K562 (cell line): ENCODE data around the gene CLSTN1. TPM values are rescaled to one million over a fixed set of nuclear protein-coding genes. Genes with fewer than 3 reads are reported as not detected.
A peak's percentile ranks its signal among the peaks of the same experiment; 100 is the strongest.

Experiments
- ATAC-seq: fragments of 200-7000 bp; cut with Tn5 transposase; 3 replicates; pipeline ENCODE4 v1.9.1; 2020; ENCODE audit warnings: moderate library complexity
- BruUV-seq: library from RNA; stranded (reverse); fragments of 400-500 nt; replicated peaks from 2 replicates; lab custom pipeline; 2021; lab: Mats Ljungman, UMichigan
- CTCF ChIA-PET: fragments of 300-600 bp; formaldehyde crosslinking; extraction: SDS; loops from one replicate; lab custom pipeline; 2021; ENCODE audit warnings: low intra/inter-chr PET ratio; lab: Yijun Ruan, JAX
- POLR2A ChIA-PET: fragments of 300-600, 350-650 bp; sonication (Branson Sonifier 250); formaldehyde crosslinking; extraction: SDS; loops from one replicate; lab custom pipeline; 2021; ENCODE audit warnings: antibody characterized with exemption, inconsistent platforms; lab: Yijun Ruan, JAX
- DNase-seq, 4 experiments: peaks; one replicate each; pipeline versions ENCODE4 v3.0.0 to v3.0.0-alpha.2; 2011 to 2018; ENCODE audit warnings: low spot score in 3 of 4, mixed read lengths in 3 of 4; ENCODE audit errors: extremely low read depth in 1 of 4
- FAIRE-seq: peaks from 2 replicates; lab custom pipeline; 2011; peaks lifted over from hg19 to GRCh38; lab: Jason Lieb, UNC
- H2AFZ ChIP-seq: 2 replicates; pipeline ENCODE4 v1.6.0; 2011; ENCODE audit warnings: low read depth, low read length, control low read depth, inconsistent platforms
- H3K27ac ChIP-seq: fragments of 200-600 bp; 3 replicates; pipeline ENCODE4 v1.8.0; 2011; ENCODE audit warnings: low read depth, mild to moderate bottlenecking, control low read depth, inconsistent platforms, low read length, moderate library complexity, mixed read lengths; ENCODE audit errors: extremely low read depth
- H3K27me3 ChIP-seq, 2 experiments: fragments of 300-600 bp in 1 of 2; 2 replicates in 1 of 2; 3 replicates in 1 of 2; pipeline versions ENCODE4 v1.6.0 to v1.8.0; 2011; ENCODE audit warnings: inconsistent platforms in 2 of 2, low read length in 2 of 2, mild to moderate bottlenecking in 1 of 2, mixed read lengths in 1 of 2, moderate library complexity in 1 of 2; ENCODE audit not compliant: control insufficient read depth in 2 of 2, insufficient read depth in 2 of 2
- H3K36me3 ChIP-seq: fragments of 300-600 bp; 3 replicates; pipeline ENCODE4 v1.8.0; 2011; ENCODE audit warnings: mild to moderate bottlenecking, low read length, inconsistent platforms; ENCODE audit not compliant: control insufficient read depth, insufficient read depth
- H3K4me1 ChIP-seq, 2 experiments: fragments of 200-600 bp in 1 of 2; replicated peaks in 1 of 2; 2 replicates in 1 of 2; 3 replicates in 1 of 2; pipeline versions ENCODE4 v1.5.1 to v1.8.0; 2011; ENCODE audit warnings: inconsistent platforms in 2 of 2, low read length in 2 of 2, mild to moderate bottlenecking in 1 of 2, mixed read lengths in 1 of 2, moderate library complexity in 1 of 2; ENCODE audit not compliant: control insufficient read depth in 2 of 2, insufficient read depth in 2 of 2
- H3K4me2 ChIP-seq: 2 replicates; pipeline ENCODE4 v1.6.1; 2011; ENCODE audit warnings: low read length, control low read depth, inconsistent platforms, mixed read lengths; ENCODE audit not compliant: insufficient read depth
- H3K4me3 ChIP-seq: fragments of 200-600 bp; sonication (generic), shearing (Covaris generic); 2 replicates; pipeline ENCODE4 v1.5.1; 2016; ENCODE audit warnings: control low read depth, inconsistent platforms
- H3K79me2 ChIP-seq: fragments of 200-600 bp; 3 replicates; pipeline ENCODE4 v1.8.0; 2011; ENCODE audit warnings: low read length, inconsistent platforms; ENCODE audit not compliant: control insufficient read depth, insufficient read depth
- H3K9ac ChIP-seq, 2 experiments: 2 replicates each; pipeline versions ENCODE4 v1.6.0 to v1.6.1; 2011; ENCODE audit warnings: low read depth in 2 of 2, low read length in 2 of 2, control low read depth in 1 of 2, inconsistent platforms in 1 of 2, mild to moderate bottlenecking in 1 of 2, mixed read lengths in 1 of 2; ENCODE audit not compliant: insufficient read depth in 1 of 2
- H3K9me1 ChIP-seq: one replicate; pipeline ENCODE4 v1.6.0; 2011; ENCODE audit warnings: inconsistent platforms, mild to moderate bottlenecking, low read length, moderate library complexity; ENCODE audit not compliant: control insufficient read depth, insufficient read depth
- H3K9me3 ChIP-seq: replicated peaks from 2 replicates; pipeline ENCODE4 v1.5.1; 2011; ENCODE audit warnings: low read depth, low read length, inconsistent platforms; ENCODE audit not compliant: control insufficient read depth, insufficient read depth
- H4K20me1 ChIP-seq: replicated peaks from 2 replicates; pipeline ENCODE4 v1.6.1; 2011; ENCODE audit warnings: low read length, inconsistent platforms, mixed read lengths; ENCODE audit not compliant: control insufficient read depth, insufficient read depth
- UBTF ChIP-seq, 2 experiments: IDR thresholded peaks; 2 replicates each; pipeline ENCODE4 v1.6.1; 2012; ENCODE audit warnings: improper control_type of control experiment in 2 of 2, low read depth in 2 of 2, low read length in 2 of 2, borderline replicate concordance in 1 of 2
- ZNF263 ChIP-seq: sonication (generic); formaldehyde crosslinking; IDR thresholded peaks from 2 replicates; pipeline ENCODE4 v1.8.0; 2022; ENCODE audit warnings: mild to moderate bottlenecking, missing genetic modification reagents, borderline replicate concordance
- WGBS: fragments of 100-300 bp; shearing (Covaris generic); methylation state at CpG from one replicate; pipeline ENCODE4 v1.1.6; 2016; ENCODE audit warnings: low coverage, mixed read lengths; ENCODE audit not compliant: insufficient coverage; ENCODE audit errors: missing lambda C conversion rate; 5-methylcytosine and 5-hydroxymethylcytosine counted together
- in situ Hi-C: fragments of 300-500 bp; cut with MboI; formaldehyde crosslinking; loops from 4 replicates; pipeline ENCODE4 v1.15.0; 2018; ENCODE audit warnings: inconsistent platforms, mixed read lengths
- intact Hi-C: fragments of 100-400 bp; cut with micrococcal nuclease; formaldehyde crosslinking; loops from 2 replicates; pipeline ENCODE4 v1.14.2; 2022
- polyA plus RNA-seq, 8 experiments: library from polyadenylated mRNA; depleted of rRNA in 4 of 8; stranded (reverse) in 5 of 8; unstranded in 3 of 8; fragments of >200 nt; fragmentation: Nextera tagmentation in 2 of 8; fragmentation: Illumina TruSeq in 1 of 8; extraction: Ambion mirVana in 2 of 8; extraction: Trizol in 1 of 8; gene quantifications; 2 replicates each; pipeline versions ENCODE4 v1.2.1 to v1.2.3, GENCODE V29; 2011 to 2014; ENCODE audit warnings: inconsistent platforms in 1 of 8, missing spikeins in 1 of 8
- total RNA-seq, 7 experiments: library from RNA; depleted of rRNA in 6 of 7; stranded (reverse); fragments of >200 nt in 6 of 7; fragmentation: Illumina TruSeq in 2 of 7; extraction: Trizol in 2 of 7; gene quantifications; 2 replicates each; pipeline versions ENCODE4 v1.2.1 to v1.2.3, GENCODE V29; 2011 to 2021; ENCODE audit warnings: low replicate concordance in 1 of 7

The CLSTN1 gene
- total and polyA plus RNA-seq, 9 of the 15 experiments (the other 6 are each of a cell fraction or from before 2014, with no cell fraction given): 1.1 to 32.5 (median 13.3) TPM

- Histone ChIP-seq H3K9me1 (no peaks in the 10 kb centered on the region), H3K4me2 (no peak overlapping the region), H3K27me3 (no peaks in the 10 kb centered on the region), H3K4me3 (no peak overlapping the region), H2AFZ (no peak overlapping the region), H4K20me1 (peaks cover 17% of the 10 kb centered on the region), H3K9me3 (no peaks in the 10 kb centered on the region), H3K9ac (no peak overlapping the region), H3K79me2 (no peaks in the 10 kb centered on the region), H3K36me3 (peaks cover 4% of the 10 kb centered on the region; the same call in 1 of the 3 replicates), H3K4me1 (peaks cover 0 to 18% of the 10 kb centered on the region in 2 experiments; a peak in 2 of 5 replicates), H3K27ac (no peak overlapping the region)
- FAIRE-seq: peak; percentile 29
- POLR2A ChIA-PET: interaction anchor here (0.5 to 0.6 kb wide), 2 partner anchors 177 to 198 kb away, joined by 3 read pairs; no protein-coding TSS in a partner anchor
- 33% methylated on average over 2 of the region's 2 CpGs for WGBS
- in situ Hi-C loops: loop anchor here (5.0 kb wide), 2 partner anchors 78 to 238 kb away; no protein-coding TSS in a partner anchor
- no TSS peak for BruUV-seq
- intact Hi-C loops: loop anchor here (5.0 to 10.0 kb wide), 2 partner anchors 143 to 371 kb away; no protein-coding TSS in a partner anchor
- no peak for ATAC-seq
- CTCF ChIA-PET: interaction anchor here (1.4 to 4.7 kb wide), 2 partner anchors 80 to 239 kb away, joined by 5 to 86 read pairs; no protein-coding TSS in a partner anchor
- no peak for DNase-seq
- TF ChIP-seq UBTF (IDR thresholded peaks at IDR 0.05; ENCODE audit: borderline replicate concordance in 1 of 2, low read depth in 2 of 2, low read length in 2 of 2) (0 out of 4 replicates have a peak, but pooled peaks of 1 of the 2 experiments have one; percentile 41), ZNF263 (CRISPR knock-in tag) (no peak)
These were observed 42.0 kb upstream of the CLSTN1 start for GRCh38 chr1:9865724-9866123.
